Activated CD4-positive, alpha-beta T cell treated with anti-CD3 and anti-CD28 coated beads for 1 hour (primary cell): ENCODE results near the gene HIF3A.
"Not testable (repeated sequence)": the region's sequence is repeated elsewhere in the genome, so short reads cannot be mapped to it uniquely, and the experiment has no call there.

Experiments used
- DNase-seq: peaks from one replicate; pipeline ENCODE4 v3.0.0-alpha.2; 2020

Gene HIF3A

DNA sequence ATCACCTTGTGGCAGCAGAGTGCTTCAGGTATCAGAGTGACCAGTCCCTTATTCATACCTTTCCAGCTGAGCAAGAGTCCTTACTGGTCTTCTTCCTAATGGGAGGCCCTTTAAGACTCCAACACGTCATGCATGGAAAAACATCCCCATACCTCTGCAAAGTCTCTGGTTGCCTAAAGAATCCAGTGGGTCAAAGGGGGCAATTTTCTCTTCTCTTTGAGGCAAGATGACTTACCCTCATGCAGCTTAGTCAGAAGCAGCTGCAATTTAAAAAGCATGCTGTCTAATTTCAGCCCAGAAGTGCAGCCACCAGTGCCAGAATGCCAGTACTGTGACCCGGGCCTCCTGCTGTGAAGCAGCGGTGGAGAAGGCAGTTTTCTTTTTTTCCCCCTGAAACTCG is 68.7 kb downstream of the HIF3A start:
- DNase-seq: no peak

DNA sequence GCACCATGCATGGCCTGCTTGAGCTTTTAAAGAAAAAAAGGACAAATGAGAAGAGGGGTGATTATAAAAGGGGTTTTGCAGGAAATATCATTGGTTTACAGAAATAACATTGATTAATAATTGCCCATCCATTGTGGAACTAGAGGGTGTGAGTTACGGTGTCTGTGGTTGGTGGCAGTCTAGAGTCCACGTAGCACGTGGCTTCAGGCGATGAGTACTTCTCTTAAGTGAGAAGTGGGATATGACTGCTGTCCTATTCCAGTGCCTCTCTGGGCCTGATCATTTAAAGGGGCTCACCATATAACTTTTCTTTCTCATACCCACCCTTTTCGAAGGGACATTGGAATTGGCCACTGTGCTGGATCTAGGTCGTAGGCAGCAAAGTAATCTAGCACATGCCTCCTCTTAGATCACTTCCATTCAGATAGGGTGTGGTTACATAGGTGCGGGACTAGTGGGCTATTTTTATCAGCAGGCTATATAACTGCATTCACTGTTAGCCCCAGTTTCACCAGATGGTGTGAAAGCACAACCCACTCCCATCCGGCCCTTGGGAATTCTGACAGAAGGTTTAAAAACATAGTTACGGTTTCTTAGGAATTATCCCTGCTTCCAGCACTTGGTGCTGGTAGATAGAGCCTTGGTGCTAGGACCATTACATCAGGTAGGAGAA is 69.9 kb downstream of the HIF3A start:
- DNase-seq: no peak

DNA sequence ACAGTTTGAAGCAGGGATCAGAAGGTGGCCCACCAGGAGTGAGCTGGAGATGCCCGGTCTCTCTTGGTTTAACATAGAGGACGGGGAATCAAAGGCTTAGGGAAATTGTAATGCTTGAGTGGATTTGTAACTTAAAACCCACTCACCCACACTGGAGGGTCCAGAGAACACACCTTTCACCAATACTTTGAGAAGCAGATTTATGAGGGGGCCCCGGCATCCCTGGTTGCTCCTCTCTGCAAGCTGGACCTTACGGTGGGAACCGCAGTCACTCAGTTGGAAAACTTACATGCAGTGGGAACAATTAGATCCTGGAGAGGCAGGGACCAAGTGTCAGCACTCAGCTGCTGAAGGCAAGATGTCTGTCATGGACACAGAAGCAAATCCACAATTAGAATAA is 70.6 kb downstream of the HIF3A start:
- no peak for DNase-seq

DNA sequence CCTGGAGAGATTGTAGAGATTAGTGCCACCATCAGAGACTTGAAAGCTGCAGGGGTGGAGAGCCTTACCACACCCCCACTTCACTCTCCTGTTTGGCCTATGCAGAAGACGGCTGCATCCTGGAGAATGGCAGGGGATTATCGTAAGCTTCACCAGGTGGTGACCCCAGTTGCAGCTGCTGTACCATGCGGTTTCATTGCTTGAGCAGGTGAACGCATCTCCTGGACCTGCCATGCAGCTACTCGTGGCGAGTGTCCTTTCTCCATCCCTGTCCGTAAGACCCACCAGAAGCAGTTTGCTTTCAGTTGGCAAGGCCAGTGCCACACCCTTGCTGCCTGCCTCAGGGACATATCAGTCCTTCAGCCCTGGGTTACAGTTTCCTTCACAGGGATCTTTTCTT is 71.3 kb downstream of the HIF3A start:
- no peak for DNase-seq

DNA sequence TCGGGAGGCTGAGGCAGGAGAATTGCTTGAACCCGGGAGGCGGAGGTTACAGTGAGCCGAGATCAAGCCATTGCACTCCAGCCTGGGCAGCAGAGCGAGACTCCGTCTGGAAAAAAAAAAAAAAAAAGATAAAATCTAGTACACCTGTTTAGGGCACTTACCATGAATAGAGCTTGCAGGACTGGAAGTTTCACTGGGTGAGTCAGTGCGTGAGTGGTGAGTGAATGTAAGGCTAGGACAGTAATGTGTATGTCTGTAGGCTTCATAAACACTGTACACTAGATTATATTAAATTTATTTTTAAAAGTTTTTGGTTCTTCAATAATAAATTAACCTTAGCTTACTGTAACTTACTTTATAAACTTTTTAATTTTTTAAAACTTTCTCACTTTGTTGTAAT is 73.0 kb downstream of the HIF3A start:
- no peak for DNase-seq

DNA sequence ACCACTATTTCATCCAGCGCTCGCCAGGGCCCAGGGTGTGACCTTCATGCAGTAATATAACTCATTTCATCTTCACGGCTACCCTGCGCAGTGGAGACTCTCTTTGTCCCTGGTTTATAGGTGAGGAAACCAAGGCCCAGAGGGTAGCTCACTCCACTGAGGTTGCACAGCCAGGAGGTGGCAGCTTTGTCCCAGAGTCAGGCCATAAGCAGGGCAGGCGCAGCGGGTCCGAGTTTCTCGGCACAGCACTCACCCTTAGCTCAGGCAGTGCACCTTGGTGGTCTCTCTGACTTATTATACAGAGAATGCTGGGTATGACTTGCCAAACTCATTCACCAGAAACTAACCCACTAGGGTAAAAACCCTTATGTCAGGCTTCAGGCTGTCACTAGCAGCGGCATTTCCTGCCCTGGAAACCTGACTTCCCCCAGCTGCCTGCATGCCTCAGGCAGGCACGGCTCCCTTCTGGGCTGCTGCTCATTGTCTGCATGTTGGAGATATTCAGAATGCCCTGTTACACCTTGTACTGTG is 74.6 kb downstream of the HIF3A start:
- no peak for DNase-seq

DNA sequence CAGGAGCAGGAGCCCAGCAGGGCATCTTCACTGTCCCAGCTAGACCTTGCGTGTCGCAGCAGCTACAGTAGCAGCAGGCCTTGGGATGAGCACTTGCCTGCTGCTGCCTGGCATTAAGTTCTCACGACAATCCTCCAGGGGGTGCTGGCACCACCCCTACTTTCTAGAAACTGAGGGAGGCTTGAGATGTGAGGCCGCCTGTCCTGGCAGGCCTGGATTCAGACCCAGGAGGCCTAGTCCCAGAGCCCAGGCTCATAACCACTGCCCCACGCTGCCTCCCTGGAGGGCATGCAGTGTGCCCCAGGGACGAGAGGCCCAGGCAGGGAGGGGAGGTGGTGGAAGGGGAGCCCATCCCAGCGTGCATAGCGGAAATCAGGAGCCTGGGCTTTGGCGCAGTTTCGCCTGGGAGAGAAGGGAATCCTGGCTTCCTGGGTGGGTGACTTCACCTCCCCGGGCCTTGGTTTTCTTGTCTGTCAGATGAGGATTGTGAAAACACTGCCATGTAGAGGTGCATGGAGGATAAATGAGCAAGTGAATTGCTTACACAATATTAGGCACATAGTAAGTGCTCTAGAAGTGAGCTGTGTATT is 76.2 kb downstream of the HIF3A start:
- no peak for DNase-seq

DNA sequence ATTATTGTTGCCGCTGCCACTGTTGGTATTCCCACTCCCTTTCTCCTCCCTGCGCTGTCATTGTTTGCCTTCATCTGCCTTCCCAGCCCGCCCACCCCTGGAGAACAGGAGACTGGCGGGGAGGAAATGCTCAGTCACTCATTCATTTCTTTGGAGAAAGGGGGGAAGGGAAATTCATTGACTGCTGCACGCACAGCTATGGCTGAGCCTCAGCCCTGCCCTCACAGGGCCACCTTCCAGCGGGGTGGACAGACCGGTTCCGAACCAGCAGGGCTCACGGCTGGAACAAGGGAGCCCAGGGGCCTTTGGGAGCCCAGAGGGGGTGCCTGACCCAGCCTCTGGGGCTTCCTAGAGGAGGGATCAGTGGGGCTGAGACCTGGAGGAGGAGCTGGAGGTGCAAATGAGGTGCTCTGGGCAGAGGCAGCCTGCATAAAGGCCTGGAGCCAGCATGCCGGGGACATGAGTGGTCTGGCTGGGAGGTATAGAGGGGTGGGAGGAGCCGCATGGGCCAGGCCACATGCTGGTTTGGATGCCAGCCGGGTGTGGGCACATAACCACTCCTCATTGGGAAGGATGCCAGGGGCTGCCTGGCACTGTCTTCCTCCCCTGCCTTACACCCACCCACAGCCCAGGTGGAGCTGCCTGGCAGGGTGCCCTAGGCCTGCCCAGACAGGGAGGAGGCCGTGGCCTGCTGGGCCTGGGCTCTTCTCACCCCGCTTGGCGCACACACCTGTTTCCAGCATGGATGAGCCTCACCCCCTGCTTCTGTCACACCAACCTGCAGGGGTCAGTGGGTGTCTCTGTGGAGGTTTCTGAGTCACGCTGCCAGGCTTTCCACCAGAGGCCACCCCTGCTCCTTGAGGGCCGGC is 76.9 kb downstream of the HIF3A start:
- DNase-seq: no peak

DNA sequence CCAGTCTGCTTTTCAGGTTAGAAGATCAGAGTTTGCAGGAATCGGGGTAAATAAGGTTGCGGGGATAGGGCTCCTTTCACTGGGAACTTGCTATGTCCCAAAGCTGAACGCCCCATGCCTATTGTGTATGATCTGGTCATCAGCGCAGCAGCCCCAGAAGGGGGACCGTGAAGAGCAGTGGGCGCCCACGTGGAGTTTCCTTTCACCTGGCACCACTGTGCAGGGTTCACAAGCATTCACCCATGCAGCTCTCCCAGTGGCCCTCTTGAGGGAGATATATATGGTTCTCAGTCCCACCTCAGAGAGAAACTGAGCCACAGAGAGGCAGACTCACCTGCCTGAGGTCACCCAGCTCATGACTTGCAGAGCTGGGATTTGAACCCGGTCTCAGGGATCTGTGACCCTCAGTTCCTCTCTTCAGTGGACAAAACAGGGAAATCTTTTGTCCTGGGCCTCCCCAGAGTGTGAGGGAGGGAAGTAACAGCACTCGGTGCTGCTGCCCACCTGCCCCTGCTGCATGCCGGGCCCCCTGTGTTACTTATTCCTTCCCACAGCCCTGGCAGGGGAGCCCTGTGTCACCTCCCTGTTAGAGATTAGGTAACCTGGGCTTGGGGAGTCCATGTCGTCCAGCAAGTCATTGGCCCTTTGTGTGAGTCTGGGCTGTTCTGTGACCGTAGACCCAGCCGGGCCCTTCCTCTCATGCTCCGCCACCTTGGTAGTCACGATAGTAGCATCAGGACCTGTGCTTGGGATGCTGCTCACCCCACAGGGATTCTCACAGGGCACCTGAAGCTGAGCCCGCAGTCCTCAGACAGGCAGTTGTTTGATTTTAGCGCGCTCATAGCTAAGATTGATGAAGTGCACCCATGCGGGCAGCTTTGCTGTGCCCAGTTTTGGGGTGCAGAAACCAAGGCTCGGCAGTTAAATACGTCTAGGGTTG is 78.0 kb downstream of the HIF3A start:
- DNase-seq: no peak

DNA sequence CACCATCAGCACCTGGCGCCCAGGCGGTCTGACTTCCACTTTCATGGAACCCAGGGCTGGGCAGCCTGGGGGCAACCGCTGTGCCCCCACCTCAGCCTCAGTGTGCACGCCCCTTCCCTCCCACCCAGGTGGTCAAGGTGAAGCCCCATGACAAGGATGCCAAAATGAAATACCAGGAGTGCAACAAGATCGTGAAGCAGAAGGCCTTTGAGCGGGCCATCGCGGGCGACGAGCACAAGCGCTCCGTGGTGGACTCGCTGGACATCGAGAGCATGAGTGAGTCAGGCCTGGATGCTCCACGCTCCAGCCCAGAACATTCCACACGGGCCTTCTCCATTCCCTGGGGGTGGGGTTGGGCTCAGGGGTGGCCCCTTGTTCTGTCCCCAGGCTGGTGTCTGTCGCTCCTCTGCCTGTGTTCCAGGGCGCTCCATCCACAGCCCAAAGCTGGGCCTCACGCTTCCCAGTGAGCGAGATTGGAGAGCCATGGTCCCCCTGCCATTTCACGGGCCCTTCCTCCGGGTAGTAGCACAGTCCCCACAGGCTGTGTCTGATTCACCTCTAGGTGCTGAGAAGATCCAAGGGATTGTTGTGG is 78.7 kb downstream of the HIF3A start:
- not testable (repeated sequence) for DNase-seq

DNA sequence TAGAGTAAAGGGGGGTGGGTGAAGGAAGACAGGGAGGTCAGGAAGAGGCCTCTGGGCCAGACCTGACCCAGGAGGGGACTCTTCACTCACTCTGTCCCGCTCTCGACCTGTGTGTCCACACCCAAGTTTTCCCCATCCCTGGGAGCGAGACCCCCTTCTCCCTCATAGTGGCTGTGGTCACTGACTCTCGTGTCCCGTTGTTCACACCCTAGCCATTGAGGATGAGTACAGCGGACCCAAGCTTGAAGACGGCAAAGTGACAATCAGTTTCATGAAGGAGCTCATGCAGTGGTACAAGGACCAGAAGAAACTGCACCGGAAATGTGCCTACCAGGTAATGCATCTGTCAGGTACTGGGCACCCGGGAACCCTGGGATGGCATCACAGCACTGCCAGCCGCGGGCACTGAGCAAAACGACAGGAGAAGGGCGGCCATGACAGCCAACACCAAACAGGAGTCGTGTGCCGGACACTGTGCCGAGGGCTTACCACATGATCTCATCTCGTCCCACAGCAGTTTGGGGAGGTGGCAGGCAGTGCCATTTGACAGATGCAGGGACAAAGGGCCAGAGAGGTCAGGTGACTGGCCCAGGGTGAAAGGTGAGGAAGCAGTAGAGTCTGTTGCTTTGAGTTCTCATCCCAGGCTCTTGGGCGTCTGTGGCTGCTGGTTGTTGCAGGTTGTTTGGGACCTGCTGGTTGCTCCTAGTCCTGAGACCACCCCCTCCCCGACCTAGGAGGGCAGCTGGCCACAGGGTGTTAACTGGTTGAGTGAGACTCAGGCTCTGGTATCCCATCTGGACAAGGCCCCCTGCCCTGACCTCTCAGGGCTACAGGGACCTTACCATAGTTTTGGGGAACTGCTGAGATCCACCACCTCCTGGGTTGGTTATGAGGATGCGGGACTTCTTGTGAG is 79.7 kb downstream of the HIF3A start:
- no peak for DNase-seq

DNA sequence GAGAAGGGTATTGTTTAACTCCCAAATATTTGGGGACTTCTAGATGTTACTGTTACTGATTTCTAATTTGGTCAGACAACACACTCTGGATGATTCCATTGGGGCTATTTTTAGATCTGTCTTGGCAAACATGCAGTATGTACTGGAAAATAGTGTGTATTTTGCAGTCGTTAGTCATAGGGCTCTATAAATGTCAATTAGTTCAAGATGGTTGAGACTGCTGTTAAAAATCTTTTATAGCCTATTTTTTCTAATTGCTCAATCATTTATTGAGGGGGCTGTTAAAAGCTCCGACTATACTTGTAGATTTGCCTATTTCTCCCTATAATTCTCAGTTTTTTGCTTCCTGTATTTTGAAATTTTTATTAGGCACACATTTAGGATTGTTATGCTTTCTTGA is 81.4 kb downstream of the HIF3A start:
- no peak for DNase-seq

DNA sequence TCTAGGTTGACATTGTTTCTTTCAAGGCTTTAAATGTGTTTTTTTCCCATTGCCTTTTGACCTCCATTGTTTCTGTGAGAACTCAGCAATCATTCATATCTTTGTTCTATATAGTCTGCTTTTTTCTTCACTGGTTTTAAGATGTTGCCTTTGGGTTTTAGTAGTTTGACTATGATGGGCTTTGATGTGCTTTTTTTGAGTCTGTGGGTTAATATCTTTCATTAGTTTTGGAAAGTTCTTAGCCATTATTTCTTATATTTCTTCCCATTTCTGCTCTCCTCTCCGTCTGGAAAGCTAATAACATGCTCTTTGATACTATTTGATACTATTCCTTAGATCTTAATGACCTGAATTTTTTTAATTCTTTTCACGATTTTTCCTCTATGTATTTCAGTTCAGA is 83.8 kb downstream of the HIF3A start:
- DNase-seq: no peak

DNA sequence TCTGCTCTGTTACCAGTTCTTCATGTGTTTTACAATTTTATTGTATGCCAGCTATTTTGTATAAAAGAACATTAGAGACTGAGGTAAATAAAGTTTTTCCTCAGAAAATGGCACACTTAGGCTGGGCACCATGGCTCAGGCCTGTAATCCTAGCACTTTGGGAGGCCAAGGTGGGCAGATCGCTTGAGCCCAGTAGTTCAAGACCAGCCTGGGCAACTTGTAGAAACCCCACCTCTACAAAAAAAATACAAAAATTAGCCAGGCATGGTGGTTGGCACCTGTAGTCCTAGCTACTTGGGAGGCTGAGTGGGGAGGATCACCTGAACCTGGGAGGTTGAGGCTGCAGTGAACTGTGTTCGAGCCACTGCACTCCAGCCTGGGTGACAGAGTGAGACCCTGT is 84.5 kb downstream of the HIF3A start:
- DNase-seq: no peak

DNA sequence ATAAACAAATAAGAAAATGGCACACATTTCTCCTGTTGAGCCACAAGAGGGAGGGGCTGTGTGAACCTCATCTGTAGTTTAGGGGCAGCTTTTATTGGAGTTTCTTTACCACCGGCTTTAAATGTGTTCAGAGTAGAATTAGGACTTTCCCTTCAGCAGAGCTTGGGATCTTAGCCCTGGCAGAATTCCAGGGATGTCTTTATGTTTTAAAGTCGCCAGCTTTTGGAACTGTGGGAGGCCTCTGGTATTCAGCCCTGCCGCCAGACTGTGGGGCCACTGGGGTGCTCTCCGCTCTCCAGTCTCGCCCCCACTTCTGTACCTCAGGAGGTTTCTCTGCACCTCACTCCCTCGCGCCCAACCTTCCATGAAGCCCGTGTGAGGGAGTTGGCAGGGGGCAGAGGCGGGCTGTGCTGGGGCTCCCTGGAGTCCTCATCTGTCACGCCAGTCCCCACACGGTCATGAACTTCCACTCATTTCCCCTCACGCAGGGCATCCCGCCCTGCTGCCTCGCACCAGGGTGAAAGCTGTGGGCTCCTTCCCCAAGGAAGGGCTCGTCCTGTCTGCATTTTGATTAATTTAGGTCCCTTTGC is 85.0 kb downstream of the HIF3A start:
- no peak for DNase-seq

DNA sequence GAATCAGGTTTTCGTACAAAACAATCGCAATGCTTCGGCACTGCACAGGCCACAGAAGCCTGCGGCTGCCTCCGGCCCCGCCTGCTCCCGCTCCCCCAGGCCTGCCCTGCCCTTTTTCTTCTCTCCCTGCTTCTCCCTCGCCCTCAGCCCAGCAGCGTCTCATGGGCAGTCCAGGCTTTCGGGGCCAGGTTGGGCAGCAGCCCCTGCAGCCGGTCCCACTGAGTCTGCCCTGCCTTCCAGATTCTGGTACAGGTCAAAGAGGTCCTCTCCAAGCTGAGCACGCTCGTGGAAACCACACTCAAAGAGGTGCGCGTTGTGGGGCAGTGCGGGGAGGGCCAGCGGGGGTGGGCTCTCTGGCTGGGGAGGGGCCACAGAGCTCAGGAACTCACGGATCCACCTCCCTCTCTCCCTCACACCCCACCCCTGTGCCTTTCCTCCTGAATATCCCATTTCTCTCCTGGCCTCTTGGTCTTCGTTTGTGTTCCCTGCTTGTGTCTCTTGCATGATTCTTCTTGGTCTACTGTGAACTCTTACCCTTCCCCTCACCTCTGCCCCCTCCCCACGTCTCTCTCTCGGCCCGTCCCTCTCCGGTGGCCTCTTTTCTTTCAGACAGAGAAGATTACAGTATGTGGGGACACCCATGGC is 86.5 kb downstream of the HIF3A start:
- DNase-seq: no peak

DNA sequence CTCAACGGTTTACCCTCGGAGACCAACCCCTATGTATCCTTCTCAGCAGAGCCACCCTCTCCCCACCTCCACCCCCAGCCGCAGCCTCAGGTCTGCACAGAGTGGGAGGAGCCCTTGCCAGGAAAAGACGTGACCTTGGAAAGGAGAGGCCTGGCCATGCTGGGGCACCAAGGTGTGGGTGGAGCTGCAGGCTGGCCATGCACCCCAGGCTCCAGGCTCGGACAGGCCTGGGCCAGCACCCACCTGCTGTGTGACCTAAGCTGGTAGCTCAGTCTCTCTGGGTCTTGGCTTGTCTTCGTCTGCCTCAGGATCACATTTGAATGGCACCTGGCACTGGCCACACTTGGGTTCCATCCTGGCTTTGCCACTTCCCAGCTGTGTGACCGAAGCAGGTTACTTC is 87.0 kb downstream of the HIF3A start:
- no peak for DNase-seq

DNA sequence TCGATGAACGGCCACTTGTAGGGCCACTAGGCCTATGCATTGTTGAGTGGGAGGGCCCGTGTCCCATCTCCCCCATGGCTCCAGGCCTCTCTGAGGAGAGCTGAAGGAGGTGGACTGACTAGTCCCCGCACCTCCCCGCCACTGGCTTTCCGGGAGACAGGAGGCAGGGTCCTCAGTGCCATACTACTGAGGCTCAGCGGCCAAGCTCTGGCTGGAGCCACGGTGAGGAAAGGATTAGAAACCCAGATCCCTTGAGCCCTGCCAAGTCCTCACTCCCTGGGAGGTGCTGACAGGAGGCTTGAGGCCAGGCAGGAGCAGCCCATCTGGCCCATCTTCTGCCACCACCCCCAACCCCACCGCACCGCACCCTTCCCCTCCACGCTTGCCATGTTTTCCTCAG is 87.6 kb downstream of the HIF3A start:
- DNase-seq: no peak

DNA sequence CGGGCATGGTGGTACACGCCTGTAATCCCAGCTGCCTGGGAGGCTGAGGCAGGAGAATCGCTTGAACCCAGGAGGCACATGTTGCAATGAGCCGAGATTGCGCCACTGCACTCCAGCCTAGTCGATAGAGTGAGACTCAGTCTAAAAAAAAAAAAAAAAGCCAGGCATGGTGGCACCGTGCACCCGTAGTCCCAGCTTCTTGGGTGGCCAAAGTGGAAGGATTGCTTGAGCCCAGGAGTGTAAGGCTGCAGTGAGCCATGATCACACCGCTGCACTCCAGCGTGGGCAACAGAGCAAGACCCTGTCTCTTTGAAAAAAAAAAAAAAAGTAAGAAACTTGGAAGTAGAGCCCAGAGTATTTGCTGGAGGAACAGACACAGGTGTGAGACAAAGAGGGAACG is 88.8 kb downstream of the HIF3A start:
- no peak for DNase-seq

DNA sequence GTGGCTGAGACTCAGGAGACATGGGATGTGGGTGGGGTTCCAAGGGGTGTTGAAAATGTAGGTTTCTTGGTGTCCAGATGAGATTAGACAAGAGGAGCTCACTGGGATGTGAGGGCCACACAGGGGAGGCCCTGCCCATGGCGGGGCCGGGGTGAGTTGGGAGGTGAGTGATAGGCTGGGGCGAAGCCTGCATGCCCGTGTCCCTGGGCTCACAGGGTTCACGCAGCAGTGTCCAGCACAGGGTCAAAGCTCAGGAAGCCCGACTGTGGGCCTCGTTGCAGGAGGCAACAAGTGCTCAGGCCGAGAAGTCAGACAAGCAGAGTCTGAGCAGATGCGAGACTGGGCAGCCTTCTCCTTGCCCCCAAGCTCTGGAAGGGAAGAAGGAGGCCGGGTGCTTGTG is 89.3 kb downstream of the HIF3A start:
- DNase-seq: no peak
